GM12874 (cell line): ENCODE results near the gene GABRG3.

Source experiments
- CTCF ChIP-seq: IDR thresholded peaks from 2 replicates; pipeline ENCODE4 v1.5.1; 2011; ENCODE audit warnings: low read depth, mild to moderate bottlenecking, control low read depth, low read length, moderate library complexity; ENCODE audit not compliant: insufficient read depth

Gene GABRG3

GRCh38 chr15:27064080-27064479, 93.1 kb downstream of the GABRG3 start:
- no peak for TF ChIP-seq CTCF

- TF ChIP-seq CTCF = no peak
These were observed 94.2 kb downstream of the GABRG3 start for GRCh38 chr15:27065151-27065550.

- TF ChIP-seq CTCF = no peak
These were observed 94.8 kb downstream of the GABRG3 start for GRCh38 chr15:27065785-27066184.

GRCh38 chr15:27066446-27066845, 95.5 kb downstream of the GABRG3 start:
- TF ChIP-seq CTCF = no peak

GRCh38 chr15:27067175-27067574, 96.2 kb downstream of the GABRG3 start:
- TF ChIP-seq CTCF = no peak

- TF ChIP-seq CTCF = no peak
These were observed 99.9 kb downstream of the GABRG3 start for GRCh38 chr15:27070841-27071240.

GRCh38 chr15:27074179-27074578, 103.2 kb downstream of the GABRG3 start:
- no peak for TF ChIP-seq CTCF

- no peak for TF ChIP-seq CTCF
These were observed 106.8 kb downstream of the GABRG3 start for GRCh38 chr15:27077790-27078189.
